Endometrial microvascular endothelial cells (primary cell): Measurements from ENCODE around the gene ROGDI. TPM values are rescaled to one million over a fixed set of nuclear protein-coding genes. Genes with fewer than 3 reads are reported as not detected.

Experiments
- in situ Hi-C: cut with HindIII; loops from 2 replicates; pipeline ENCODE4 v1.10.0; 2017; ENCODE audit warnings: low sequenced_read_pairs, low pct_unique_long_range_greater_than_20kb; ENCODE audit errors: inconsistent ontology term
- total RNA-seq: library from RNA; depleted of rRNA; stranded (reverse); fragments of >200 nt; gene quantifications from one replicate; pipeline ENCODE4 v1.2.3, GENCODE V29; 2015; ENCODE audit errors: inconsistent ontology term

The ROGDI gene
- total RNA-seq: 15.6 TPM

DNA sequence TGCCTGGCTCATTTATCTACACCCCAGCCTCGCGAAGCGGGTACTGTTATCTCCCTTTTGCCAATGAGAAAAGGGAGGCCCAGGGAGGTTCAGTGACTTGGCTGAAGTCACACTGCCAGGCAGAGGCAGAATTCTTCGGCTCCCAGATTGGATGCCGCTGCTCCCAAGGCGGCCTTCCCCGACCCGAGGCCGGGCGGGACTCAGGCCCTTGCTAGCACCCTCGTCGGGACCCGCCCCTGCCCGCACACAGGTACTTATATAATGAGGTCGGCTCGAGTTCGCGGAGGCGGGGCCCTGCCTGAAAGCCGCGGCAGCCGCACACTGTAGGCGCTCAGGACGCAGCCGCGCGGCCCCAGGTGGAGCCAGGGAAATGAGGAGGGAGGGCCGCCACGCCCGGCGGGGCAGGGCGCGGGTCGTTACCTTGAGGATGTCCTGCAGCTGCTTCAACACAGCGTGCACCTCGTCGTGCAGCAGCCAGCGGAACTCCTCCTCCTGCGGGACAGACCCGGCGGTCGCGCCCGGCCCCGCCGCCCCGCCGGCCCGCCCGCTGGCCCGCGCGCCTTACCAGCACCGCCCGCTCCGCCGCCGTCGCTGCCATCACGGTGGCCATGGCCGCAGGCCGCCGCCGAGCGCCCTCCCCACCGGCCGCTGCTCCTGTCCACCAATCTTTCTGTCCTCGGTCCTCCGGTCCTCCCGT lies at the start of gene ROGDI:
Gene ROGDI, minus strand, starts transcription at position 672 of the 697 bp plus-strand sequence. Its CDS starts 62 bp downstream, at position 610.
- in situ Hi-C loops: no loop called here

GRCh38 chr16:4850211-4850610 lies 47.8 kb upstream of the ROGDI start:
- in situ Hi-C loops: no loop called here

- in situ Hi-C loops: no loop called here
Observed at GRCh38 chr16:4847774-4848587, 45.5 kb upstream of the ROGDI start.

GRCh38 chr16:4846901-4847773 lies 44.7 kb upstream of the ROGDI start, which contains the start of the genes GLYR1 and UBN1:
GLYR1 (minus strand) TSS chr16:4847288; CDS start chr16:4847265, 23 bp downstream.
UBN1 (plus strand) TSS chr16:4847481; CDS start chr16:4852918, 5,437 bp downstream.
- in situ Hi-C loops: no loop called here

- in situ Hi-C loops: no loop called here
Observed at GRCh38 chr16:4846503-4846900, 44.1 kb upstream of the ROGDI start.

DNA sequence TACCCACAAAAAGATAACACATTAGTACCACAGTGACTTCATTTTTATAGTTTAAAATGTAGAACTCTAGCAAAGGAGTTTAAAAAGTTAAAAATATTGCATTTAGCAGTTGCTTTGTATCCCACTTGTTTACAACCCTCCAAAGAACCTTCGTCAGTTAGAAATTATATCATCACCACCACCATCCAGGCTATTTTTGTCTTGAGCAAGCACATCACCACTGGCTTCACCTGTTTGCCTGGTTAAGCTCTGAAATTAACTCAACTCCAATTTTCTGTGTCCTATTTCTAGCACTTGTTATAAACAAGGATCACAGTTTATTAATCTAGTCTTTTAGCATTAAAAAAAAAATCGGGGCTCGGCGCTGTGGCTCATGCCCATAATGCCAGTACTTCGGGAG lies 38.6 kb upstream of the ROGDI start:
- in situ Hi-C loops: no loop called here

DNA sequence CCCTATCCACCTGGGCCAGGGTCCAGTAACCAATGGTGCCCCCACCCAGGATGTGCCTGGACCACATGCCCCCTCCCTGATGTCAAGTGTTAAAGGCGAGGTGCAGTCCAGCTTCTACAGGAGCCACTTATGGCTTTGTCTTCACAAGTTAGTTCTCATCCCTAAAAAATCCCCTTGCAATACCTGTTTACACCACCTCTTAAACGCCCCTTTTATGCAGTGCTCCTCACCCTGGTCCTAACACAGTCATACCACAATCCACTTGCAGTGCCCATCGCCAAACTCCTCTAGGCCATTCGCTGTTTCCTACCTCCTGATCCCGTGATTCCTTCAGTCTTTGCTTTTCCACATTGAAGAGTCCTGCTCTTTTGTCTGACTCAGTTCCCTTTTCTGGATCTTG lies 37.5 kb upstream of the ROGDI start:
- in situ Hi-C loops: no loop called here

- in situ Hi-C loops: no loop called here
Observed at GRCh38 chr16:4837733-4838501, 35.5 kb upstream of the ROGDI start.

GRCh38 chr16:4836727-4837126 lies 34.3 kb upstream of the ROGDI start:
- in situ Hi-C loops: no loop called here

DNA sequence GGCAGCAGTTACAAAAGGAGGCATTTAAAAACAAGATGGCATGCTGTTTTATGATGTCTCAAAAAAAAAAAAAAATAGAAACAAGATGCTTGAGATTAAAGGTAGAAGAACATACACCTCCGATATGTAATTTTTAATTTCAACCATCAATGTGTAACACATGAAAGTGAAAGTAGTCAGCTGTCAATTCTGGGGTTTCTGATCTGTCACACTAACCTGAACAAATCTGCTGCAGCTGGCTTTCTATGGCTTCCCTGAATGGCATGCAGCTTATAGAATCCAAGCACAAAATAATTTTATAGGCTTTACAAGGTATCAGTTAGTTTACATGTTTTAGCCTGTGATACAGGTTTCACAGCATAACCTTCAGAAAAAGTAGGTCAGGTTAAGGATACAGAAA lies 31.2 kb upstream of the ROGDI start:
- in situ Hi-C loops: no loop called here

DNA sequence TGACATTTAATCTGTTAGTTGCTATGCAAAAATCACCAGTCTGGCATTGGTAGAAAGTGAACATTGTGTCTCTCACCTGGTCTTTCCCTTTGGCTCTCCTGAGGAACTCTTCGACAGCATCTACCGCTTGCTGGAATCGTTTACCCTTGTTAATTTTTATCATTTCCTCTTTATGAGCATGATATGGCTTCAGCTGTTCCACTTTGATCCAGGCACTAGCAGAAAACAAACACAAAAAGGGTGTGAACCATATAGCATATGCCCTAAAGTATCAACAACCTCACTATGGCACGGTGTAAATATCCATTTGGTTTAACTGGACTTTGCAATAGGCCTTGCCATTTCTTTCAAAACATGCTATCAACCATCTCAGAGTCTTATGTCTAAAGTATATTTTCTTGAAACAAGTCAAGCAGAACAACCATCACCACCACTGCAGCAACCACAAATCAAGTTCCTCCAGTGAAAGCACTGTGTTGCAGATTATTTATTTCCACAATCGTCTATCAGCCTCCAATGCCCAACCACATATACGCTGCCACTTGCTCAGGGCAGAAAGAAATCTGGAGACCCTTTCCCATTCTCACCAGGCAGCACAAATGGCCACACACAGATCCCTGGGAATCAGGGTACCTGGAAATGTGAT lies 30.4 kb upstream of the ROGDI start:
- in situ Hi-C loops: no loop called here

DNA sequence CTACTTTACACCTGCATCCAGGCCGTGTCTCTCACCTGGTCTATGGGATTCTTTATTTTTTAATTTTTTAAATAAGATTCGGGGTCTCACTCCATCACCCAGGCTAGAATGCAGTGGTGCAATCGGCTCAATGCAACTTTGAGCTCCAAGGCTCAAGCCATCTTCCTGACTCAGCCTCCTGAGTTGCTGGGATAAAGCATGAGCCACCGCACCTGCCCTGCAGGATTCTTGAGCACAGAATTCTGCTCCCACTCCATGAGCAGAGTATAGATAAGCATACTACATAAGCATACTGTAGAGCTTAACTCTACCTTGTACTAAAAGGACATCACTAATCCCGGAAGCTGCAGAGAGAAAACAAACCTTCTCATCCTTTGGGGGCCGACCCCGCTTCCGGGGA lies 29.2 kb upstream of the ROGDI start:
- in situ Hi-C loops: no loop called here

GRCh38 chr16:4830408-4830807 lies 28.0 kb upstream of the ROGDI start:
- in situ Hi-C loops: no loop called here

- in situ Hi-C loops: no loop called here
Observed at GRCh38 chr16:4828567-4829321, 26.3 kb upstream of the ROGDI start.

DNA sequence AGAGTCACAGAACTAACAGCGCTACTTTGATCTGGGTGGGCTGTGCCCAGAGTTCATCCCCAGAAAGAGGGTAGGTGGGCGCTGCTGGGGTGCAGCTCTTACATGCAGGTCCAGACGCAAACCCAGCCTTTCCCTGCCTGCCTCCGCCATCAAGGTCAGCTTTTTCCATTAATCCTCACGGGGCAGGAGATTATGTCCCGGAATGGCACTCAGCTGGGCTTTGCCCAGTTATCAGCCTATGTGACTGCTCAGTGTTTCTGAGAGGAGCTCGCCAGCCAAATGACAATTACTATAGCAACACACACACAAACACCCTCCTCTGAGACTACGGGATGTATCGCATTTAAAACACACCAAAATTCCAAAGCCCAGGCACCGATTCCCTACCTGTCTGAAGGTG lies 24.5 kb upstream of the ROGDI start:
- in situ Hi-C loops: no loop called here

DNA sequence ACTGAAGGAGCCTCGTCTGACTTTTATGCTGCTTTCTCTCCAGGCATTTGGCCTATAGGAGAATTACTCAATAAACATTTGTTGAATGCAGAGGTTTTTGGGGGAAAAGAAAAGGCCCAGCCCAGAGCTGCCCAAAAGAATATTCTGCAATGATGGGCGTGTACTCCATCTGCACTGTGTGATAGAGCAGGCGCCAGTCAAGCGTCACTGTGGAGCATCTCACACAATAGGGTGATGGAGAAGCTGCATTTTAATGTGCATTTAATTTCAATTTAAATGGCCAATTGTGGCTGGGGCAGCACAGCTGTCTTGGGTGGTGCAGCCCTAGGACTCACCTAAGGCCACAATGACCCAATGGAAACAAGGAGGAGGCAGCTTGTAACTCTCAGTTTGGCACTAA lies 24.1 kb upstream of the ROGDI start:
- in situ Hi-C loops: no loop called here

- in situ Hi-C loops: no loop called here
Observed at GRCh38 chr16:4825196-4825595, 22.8 kb upstream of the ROGDI start.
